GM04503 (cell line): Measurements from ENCODE around the gene CD4.

Experiments
- DNase-seq: peaks from one replicate; pipeline ENCODE4 v3.0.0-alpha.2; 2012; ENCODE audit warnings: low read depth

The CD4 gene

DNA sequence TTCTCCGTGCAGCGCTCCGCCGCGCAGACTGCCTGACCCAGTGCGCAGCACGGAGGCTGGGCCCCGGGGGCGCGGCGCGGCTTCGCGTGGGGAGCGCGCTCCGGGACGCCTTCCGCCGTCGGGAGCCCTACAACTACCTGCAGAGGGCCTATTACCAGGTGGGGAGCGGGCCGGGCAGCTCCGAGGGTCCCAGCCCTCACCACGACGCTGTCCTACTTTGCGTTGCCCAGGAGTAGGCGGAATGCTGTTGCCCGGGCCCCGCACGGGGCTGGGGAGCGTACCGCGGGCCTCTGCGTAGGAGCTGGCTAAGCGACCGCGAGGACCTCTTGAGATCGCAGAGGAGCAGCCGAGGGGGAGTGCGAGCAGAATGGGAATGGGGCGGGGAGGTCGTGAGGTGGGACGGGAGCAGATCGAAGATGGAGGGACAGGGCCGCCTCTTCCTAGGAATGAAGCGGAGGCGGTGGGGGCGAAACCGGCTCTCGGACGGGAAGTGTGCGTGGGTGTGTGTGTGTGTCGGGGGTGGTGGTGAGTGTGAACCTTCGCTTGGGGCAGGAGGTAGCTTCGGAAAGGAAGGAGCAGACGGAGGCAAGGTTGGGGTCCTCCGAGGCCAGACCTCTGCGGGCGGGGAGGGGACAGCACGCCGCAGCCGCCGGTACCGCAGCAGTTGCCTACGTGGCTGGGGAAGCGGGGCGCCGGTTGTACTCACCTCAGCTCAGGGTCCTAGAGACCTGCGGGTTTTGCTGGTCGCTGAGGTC is 39.6 kb downstream of the CD4 start:
- no peak for DNase-seq

DNA sequence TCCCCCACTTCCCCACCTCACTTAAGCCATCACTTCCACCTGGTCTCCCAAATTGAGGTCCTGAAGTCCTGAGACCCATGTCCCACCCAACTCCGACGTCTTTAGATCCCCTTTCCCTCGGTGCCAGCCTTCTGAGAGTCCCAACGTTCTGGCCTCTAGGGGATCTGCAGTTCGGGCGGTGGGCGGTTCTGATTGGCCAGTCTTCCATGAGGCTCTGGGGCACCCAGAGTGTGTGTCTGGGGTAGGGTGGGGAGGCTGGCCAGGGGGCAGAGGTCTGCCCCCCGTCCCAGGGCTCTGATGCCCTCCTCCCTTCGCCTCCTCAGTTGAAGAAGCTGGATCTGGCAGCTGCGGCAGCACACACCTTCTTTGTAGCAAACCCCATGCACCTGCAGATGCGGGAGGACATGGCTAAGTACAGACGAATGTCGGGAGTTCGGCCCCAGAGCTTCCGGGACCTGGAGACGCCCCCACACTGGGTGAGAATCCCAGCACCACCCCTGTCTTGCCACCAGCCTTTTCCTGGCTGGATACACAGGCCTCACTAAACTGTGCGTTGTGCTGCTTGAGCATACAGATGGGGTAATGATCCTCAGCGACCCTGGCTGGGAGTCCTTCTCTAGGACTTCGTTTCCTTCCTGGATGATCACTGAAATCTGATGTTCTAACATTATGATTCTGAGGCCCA is 40.4 kb downstream of the CD4 start:
- no peak for DNase-seq

DNA sequence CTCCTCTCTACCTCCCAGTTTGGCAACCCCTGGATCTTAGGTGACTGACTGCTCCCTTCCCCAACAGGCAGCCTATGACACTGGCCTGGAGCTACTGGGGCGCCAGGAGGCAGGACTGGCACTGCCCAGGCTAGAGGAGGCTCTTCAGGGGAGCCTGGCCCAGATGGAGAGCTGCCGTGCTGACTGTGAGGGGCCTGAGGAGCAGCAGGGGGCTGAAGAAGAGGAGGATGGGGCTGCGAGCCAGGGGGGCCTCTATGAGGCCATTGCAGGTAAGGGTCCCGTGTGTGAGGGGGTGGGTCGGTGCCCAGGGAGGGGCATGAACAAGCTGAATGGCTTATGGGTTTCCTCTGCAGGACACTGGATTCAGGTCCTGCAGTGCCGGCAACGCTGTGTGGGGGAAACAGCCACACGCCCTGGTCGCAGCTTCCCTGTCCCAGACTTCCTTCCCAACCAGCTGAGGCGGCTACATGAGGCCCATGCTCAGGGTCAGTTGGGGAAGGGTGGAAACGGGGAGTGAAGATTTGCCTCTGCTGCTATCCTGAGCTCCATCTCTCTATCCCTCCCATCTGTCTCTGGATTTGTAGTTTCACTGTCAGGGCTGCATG is 41.1 kb downstream of the CD4 start:
- no peak for DNase-seq

DNA sequence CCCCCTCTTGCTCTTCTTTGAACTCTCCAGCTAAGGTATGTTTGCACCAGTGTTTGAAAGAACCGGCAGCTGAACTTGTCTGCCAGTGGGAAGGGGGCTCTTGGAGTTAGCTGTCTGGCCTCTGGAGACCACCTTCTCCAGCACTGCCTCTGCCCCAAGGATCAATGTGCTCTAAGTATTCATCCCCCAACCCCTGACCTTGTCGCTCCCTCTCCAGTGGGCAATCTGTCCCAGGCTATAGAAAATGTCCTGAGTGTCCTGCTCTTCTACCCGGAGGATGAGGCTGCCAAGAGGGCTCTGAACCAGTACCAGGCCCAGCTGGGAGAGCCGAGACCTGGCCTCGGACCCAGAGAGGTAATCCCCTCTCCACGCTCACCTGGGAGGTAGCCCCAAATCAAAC is 41.7 kb downstream of the CD4 start:
- DNase-seq = no peak

DNA sequence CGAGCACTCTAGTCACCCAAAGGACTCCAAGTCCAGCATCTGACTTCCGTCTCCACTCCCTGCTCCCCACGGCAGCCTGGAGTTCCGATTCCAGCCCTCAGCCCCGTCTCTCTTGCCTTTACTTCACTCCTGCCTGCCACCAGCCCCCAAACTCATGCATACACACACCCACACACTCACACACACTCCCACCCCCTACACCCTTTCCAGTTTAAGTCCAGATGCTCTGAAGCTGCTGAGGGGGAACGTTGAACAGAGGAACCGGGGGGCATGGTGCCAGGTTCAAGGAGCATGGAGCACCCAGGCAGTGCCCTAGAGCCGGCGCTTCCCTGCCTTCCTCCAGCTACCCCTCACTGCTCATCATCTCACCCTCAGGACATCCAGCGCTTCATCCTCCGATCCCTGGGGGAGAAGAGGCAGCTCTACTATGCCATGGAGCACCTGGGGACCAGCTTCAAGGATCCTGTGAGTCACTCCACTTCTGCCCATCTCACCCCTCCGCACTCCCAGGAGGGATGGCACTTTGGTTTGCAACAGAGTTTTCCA is 42.2 kb downstream of the CD4 start:
- no peak for DNase-seq

- DNase-seq = no peak
These were observed 42.8 kb downstream of the CD4 start for GRCh38 chr12:6832125-6832524.

GRCh38 chr12:6833189-6833890 is 44.0 kb downstream of the CD4 start:
- no peak for DNase-seq

DNA sequence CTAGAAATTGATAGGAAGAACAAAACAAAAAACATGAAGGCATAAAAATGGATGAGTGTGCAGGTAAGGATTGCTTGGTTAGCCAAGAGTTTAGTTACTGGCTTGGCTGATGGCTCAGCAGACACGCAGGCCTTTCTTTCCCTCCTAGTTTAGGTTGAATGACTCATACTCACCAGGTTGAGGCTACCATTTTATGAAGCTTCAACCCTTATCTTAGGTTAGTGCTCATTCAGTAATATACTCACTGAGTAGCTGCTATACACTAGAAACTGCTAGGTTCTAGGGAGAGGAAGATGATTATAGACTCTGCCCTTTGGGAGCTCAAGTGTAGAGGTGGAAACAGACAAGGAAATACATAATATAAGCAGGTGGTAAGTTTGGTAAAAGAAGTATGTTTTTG is 44.9 kb downstream of the CD4 start:
- no peak for DNase-seq

- no peak for DNase-seq
These were observed 45.5 kb downstream of the CD4 start for GRCh38 chr12:6834873-6835272.

DNA sequence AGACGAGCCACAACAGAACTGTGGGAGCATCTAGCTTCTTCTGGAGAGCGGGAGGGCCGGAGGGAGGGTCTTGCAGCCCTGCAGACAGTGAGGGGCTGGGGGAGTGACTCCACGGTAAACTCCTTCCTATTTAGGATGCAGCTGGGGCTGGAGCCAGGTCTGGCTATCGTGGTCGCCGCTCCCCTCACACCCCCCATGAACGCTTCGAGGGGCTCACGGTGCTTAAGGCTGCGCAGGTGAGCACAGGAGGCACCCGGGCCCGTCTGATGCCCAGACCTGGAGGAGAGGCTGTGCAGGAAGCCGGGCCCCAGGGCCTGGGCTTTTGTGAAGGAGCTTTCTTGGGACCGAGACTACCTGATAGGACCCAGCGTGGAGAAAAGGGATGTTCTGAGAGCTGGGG is 47.5 kb downstream of the CD4 start:
- DNase-seq = no peak

DNA sequence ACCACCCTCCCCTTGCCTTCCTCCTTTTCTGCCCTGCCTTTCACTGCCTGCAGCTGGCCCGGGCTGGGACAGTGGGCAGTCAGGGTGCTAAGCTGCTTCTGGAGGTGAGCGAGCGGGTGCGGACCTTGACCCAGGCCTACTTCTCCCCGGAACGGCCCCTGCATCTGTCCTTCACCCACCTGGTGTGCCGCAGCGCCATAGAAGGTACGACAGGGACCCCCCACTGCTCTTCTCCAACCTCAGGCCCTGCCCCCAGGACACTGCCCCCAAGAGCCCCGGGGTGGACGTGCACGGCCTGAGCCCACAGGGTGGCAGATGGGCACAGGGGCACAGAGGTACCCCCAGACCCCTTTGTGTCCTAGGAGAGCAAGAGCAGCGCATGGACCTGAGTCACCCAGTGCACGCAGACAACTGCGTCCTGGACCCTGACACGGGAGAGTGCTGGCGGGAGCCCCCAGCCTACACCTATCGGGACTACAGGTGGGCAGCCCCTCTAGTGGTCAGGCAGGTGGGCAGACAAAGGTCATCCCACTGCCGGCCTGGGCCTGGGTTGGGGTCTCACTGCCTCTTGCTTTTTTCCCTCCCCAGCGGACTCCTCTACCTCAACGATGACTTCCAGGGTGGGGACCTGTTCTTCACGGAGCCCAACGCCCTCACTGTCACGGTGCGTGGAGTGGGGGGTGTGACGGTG is 48.2 kb downstream of the CD4 start:
- no peak for DNase-seq

GRCh38 chr12:6838854-6839253 is 49.5 kb downstream of the CD4 start:
- no peak for DNase-seq

DNA sequence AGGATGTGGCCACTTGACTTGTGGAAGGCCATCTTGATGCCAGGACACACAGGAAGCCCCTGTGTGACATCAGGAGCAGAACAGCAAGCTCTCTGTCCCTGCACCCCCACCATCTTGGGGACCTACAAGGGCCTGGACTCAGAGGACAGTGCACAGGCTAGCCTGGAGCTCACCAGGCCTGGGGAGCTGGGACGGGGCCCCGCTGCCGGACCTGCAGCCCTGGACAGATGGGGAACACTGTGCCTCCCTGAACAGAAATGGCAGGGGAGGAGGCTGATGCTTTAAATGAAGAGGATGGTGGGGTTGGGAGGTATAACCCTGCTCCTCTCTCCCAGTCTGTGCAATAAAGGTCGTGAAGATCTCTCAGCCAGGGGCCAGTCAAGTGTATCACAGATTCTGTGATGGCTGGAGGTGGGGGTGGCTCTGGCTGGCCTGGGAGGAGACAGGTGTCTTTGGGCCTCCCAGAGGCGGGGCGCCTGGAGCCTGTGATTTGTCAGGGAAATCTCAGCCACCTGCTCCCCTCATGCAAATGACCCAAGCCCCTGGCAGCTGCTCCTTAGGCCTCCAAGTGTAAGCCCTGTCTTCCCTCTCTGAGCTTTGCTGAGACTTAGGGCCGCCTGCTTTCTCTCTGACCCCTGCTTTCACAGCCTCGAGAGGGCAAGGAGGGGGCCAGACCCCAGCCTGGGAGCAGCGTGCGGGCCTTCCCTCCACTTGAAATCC is 50.3 kb downstream of the CD4 start:
- no peak for DNase-seq

- no peak for DNase-seq
These were observed 51.0 kb downstream of the CD4 start for GRCh38 chr12:6840330-6840729.

DNA sequence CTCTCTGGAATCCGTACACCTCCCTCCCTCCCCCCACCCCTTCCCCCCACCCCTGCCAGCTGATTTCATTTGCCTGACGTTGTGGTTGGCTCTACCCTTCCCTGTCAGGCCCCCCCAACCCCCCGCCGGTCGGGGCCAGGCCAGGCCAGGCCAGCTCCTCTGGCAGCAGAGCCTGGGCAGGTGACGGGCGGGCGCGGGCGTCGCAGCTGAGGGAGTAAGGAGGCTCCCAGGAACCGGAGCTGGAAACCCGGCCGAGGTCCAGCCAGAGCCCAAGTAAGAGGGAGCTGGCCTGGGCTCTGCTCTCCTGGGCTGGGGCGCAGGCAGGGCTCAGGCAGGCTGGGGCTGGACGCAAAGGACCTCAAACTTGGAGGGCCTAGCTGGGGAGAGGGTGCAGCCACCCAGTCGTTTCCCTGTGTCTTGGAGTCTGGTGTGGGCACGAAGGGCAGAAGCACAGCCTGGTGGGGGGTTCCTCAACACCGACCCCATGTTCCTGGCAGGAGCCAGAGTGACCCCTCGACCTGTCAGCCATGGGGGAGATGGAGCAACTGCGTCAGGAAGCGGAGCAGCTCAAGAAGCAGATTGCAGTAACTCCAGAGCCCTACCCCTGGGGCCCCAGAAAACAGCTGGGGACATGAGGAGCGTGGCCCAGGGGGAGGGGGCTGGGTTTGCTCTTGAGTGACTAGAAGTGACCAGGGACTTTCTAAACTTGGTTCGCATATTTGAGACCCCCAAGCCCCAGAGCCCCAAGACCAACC is 51.6 kb downstream of the CD4 start, which contains the start of gene GNB3:
Gene GNB3 (plus strand): TSS at position 165 of the 755 bp plus-strand sequence. CDS start 363 bp downstream, at position 528.
- DNase-seq = no peak

GRCh38 chr12:6842075-6842474 is 52.7 kb downstream of the CD4 start:
- no peak for DNase-seq

GRCh38 chr12:6843118-6843902 is 54.0 kb downstream of the CD4 start:
- no peak for DNase-seq

DNA sequence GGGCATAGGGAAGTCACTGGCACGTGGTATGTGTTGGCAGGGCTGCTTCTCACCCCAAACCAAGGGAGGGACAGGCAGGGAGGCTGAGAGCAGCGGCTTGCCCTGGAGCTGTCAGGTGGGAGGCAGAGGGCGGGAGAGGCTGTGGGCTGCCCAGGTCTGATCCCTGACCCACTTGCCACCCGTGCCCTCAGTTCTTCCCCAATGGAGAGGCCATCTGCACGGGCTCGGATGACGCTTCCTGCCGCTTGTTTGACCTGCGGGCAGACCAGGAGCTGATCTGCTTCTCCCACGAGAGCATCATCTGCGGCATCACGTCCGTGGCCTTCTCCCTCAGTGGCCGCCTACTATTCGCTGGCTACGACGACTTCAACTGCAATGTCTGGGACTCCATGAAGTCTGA is 56.1 kb downstream of the CD4 start:
- no peak for DNase-seq

GRCh38 chr12:6846316-6846869 is 57.1 kb downstream of the CD4 start:
- DNase-seq = no peak
